HG02852 (cell line): ENCODE measurements around the gene DDX31.
"Not testable (repeated sequence)": the region's sequence is repeated elsewhere in the genome, so short reads cannot be mapped to it uniquely, and the experiment has no call there.

Source experiments
- ATAC-seq: cut with Tn5 transposase; IDR thresholded peaks from one replicate; pipeline ENCODE4 v1.9.1; 2021; ENCODE audit warnings: mild to moderate bottlenecking, moderate library complexity; ENCODE audit not compliant: unreplicated experiment

Gene DDX31

GRCh38 chr9:132669698-132670456 lies at the start of gene DDX31:
DDX31 (minus strand) TSS chr9:132669983; CDS start chr9:132669934, 49 bp downstream.
- ATAC-seq: peak; percentile 82

GRCh38 chr9:132718381-132718928 lies 48.7 kb upstream of the DDX31 start:
- ATAC-seq: not testable (repeated sequence)

GRCh38 chr9:132717326-132717945 lies 47.7 kb upstream of the DDX31 start:
- ATAC-seq: no peak

- ATAC-seq: no peak
Observed at GRCh38 chr9:132716007-132716406, 46.2 kb upstream of the DDX31 start.

GRCh38 chr9:132712753-132713152 lies 43.0 kb upstream of the DDX31 start:
- ATAC-seq: no peak

- no peak for ATAC-seq
Observed at GRCh38 chr9:132711846-132712245, 42.1 kb upstream of the DDX31 start.

- not testable (repeated sequence) for ATAC-seq
Observed at GRCh38 chr9:132711152-132711551, 41.4 kb upstream of the DDX31 start.

- ATAC-seq: no peak
Observed at GRCh38 chr9:132710333-132710732, 40.5 kb upstream of the DDX31 start.

GRCh38 chr9:132708769-132709430 lies 39.1 kb upstream of the DDX31 start:
- ATAC-seq: no peak

- ATAC-seq: no peak
Observed at GRCh38 chr9:132708239-132708638, 38.5 kb upstream of the DDX31 start.

- ATAC-seq: no peak
Observed at GRCh38 chr9:132703336-132703735, 33.6 kb upstream of the DDX31 start.

GRCh38 chr9:132702254-132702653 lies 32.5 kb upstream of the DDX31 start:
- ATAC-seq: no peak

GRCh38 chr9:132699956-132700355 lies 30.2 kb upstream of the DDX31 start:
- no peak for ATAC-seq

- ATAC-seq: no peak
Observed at GRCh38 chr9:132698989-132699388, 29.2 kb upstream of the DDX31 start.

- no peak for ATAC-seq
Observed at GRCh38 chr9:132697230-132697629, 27.4 kb upstream of the DDX31 start.

- no peak for ATAC-seq
Observed at GRCh38 chr9:132694144-132694543, 24.4 kb upstream of the DDX31 start.

GRCh38 chr9:132690696-132691095 lies 20.9 kb upstream of the DDX31 start:
- no peak for ATAC-seq

GRCh38 chr9:132683873-132684272 lies 14.1 kb upstream of the DDX31 start:
- ATAC-seq: no peak

- no peak for ATAC-seq
Observed at GRCh38 chr9:132681561-132681960, 11.8 kb upstream of the DDX31 start.

GRCh38 chr9:132679946-132680625 lies 10.3 kb upstream of the DDX31 start:
- ATAC-seq: no peak

GRCh38 chr9:132677976-132678375 lies 8.2 kb upstream of the DDX31 start:
- no peak for ATAC-seq
